ENCODE results near the gene MYO1A. TPM values are rescaled to one million over a fixed set of nuclear protein-coding genes. Genes with fewer than 3 reads are reported as not detected.

The MYO1A gene
- total and polyA plus RNA-seq, 2 experiments from 2014 or later, result 1.5 TPM; not detected in 1

DNA sequence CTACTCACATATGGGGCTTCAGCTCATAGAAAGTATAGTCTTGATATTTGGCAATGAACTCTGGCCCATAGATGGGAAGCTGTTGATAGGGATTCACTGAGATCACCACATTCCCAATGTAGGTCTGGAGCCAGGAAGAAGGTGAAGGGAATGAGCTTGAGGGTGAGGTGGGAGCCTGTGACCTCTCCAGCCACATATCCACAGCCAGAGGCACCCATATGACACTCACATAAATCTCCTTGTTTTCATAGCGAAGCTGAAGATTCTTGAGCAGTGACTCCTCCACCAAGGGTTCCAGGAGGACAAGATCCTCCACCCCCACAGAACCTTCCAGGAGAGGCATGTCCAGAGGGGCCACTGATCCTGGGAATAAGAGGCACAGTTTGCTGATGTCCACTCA, 1.9 kb downstream of the MYO1A start:
- Histone ChIP-seq H3K27me3 (peaks cover 2% of the 10 kb centered on the region), H3K27ac (no peak overlapping the region), H3K9me3 (ENCODE audit: low read depth) (no peaks in the 10 kb centered on the region), H3K4me3 (no peak overlapping the region), H3K36me3 (no peaks in the 10 kb centered on the region), H3K4me1 (ENCODE audit: low read depth) (no peaks in the 10 kb centered on the region)
- TF ChIP-seq, protein P1, sequence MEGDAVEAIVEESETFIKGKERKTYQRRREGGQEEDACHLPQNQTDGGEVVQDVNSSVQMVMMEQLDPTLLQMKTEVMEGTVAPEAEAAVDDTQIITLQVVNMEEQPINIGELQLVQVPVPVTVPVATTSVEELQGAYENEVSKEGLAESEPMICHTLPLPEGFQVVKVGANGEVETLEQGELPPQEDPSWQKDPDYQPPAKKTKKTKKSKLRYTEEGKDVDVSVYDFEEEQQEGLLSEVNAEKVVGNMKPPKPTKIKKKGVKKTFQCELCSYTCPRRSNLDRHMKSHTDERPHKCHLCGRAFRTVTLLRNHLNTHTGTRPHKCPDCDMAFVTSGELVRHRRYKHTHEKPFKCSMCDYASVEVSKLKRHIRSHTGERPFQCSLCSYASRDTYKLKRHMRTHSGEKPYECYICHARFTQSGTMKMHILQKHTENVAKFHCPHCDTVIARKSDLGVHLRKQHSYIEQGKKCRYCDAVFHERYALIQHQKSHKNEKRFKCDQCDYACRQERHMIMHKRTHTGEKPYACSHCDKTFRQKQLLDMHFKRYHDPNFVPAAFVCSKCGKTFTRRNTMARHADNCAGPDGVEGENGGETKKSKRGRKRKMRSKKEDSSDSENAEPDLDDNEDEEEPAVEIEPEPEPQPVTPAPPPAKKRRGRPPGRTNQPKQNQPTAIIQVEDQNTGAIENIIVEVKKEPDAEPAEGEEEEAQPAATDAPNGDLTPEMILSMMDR (IDR thresholded peaks at IDR 0.05; ENCODE audit: low read depth, low read length), result no peak
- no peak for DNase-seq (ENCODE audit: low read depth in 1 of 2, low spot score in 1 of 2)

DNA sequence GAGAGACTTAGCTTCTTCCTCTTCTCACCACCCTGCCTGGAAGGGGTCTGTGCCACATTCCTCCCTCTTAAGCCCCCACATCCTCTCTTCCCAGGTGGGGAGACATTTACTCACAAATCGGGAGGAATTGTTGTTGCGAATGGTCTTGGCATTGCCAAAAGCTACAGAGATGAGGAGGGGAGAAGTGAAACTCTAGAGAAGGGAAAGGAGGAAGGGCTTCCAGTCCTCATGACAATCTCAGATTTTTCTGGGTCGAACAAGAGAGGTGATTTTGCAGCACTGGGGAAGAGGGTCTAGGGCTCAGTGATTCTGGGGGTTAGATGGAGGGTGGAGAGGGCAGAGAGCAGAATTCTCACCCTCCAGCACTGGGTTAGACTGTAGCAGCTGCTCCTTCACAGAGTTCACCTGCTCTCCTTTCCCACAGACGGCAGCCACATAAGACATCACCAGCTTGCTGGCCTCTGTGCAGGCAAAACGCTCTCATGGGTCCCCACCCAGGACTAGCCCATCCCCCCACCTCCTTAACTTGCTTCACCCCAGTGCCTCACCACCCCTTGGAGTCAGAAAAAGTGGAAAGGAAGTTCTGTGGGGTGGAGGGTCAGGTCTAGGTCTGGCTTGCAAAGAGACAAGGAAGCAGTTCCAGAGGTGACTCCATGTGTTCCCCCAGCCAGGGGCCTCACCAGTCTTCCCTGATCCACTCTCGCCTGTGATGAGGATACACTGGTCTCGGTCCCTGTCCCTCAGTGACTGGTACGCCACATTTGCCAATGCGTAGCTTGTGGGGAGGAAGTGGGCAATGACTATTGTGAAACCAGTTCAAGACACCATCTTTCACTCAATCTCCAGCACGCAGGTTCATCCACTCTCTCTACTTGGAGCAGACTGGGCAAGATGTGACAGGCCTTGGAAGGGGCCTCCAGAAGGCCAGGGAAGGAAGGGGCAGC, 2.7 kb downstream of the MYO1A start:
- Histone ChIP-seq H3K27me3 (peaks cover 2% of the 10 kb centered on the region), H3K4me1 (ENCODE audit: low read depth) (no peaks in the 10 kb centered on the region), H3K36me3 (no peaks in the 10 kb centered on the region), H3K27ac (no peak overlapping the region), H3K9me3 (ENCODE audit: low read depth) (no peaks in the 10 kb centered on the region), H3K4me3 (no peak overlapping the region)
- TF ChIP-seq, protein P1 (IDR thresholded peaks at IDR 0.05; ENCODE audit: low read depth, low read length), result no peak
- DNase-seq (ENCODE audit: low read depth in 1 of 2, low spot score in 1 of 2), result no peak

DNA sequence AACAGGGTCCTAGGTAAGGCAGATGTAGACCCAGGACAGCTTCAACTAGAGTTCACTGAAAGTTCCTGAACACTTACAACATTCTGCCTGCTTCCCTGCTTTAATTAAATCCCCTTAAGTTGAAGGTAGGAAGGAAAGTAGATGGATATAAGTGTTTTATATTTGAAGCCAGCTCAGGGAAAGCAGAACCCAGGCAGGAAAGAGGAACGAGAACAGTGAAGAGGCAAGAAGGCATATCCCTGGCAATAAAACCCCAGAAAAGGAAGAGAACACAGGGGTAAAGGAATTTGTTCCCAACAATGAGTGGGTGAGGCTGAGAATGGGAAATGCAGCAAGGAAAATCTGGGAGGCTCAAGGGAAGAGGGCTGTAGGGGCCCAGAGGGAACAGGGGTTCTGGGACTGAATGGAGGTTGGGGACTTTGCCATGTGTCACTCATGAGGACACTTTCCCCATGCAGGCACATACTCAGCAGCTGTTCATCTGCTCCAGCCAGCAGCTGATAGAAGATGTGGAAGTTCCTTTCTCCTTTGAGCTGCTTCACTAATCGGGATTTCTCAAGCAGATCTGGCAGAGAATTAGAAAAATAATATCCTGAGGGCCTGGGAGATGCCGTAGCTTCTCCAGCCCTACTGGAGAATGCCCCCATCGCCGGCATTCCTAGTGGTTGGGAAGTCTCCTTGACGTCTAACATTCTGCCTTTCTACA, 3.7 kb downstream of the MYO1A start:
- H3K4me3 ChIP-seq, result no peak overlapping the region
- H3K36me3 ChIP-seq, result no peaks in the 10 kb centered on the region
- no peak for DNase-seq (ENCODE audit: low read depth in 1 of 2, low spot score in 1 of 2)
- TF ChIP-seq, protein P1 (IDR thresholded peaks at IDR 0.05; ENCODE audit: low read depth, low read length), result no peak
- H3K9me3 ChIP-seq (ENCODE audit: low read depth), result no peaks in the 10 kb centered on the region
- peaks cover 2% of the 10 kb centered on the region for H3K27me3 ChIP-seq
- no peak overlapping the region for H3K27ac ChIP-seq
- no peaks in the 10 kb centered on the region for H3K4me1 ChIP-seq (ENCODE audit: low read depth)

DNA sequence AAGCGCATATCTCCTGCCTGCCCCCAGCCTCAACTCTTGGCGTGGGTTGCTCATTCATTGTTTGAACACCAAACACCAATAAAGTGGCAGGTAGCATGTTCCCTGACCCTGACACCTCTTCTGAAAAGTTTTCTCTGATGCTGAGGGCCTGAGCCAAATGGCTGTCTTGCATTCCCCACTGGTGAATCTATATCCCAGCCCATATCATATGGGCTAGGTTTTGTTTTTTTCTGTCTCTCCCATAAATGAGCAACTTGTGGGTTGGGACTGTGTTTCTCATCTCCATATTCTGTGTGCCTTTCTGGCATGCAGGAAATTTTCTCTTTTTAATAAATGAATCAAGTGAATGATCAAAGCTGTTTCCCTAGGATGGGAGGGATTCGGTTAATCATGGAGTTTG, 5.0 kb downstream of the MYO1A start:
- DNase-seq (ENCODE audit: low read depth in 1 of 2, low spot score in 1 of 2), result no peak
- H3K4me3 ChIP-seq, result no peak overlapping the region
- TF ChIP-seq, protein P1 (IDR thresholded peaks at IDR 0.05; ENCODE audit: low read depth, low read length), result no peak
- H3K4me1 ChIP-seq (ENCODE audit: low read depth), result no peaks in the 10 kb centered on the region
- H3K36me3 ChIP-seq, result no peaks in the 10 kb centered on the region
- H3K27me3 ChIP-seq, result peaks cover 2% of the 10 kb centered on the region
- no peaks in the 10 kb centered on the region for H3K9me3 ChIP-seq (ENCODE audit: low read depth)
- H3K27ac ChIP-seq, result no peak overlapping the region

DNA sequence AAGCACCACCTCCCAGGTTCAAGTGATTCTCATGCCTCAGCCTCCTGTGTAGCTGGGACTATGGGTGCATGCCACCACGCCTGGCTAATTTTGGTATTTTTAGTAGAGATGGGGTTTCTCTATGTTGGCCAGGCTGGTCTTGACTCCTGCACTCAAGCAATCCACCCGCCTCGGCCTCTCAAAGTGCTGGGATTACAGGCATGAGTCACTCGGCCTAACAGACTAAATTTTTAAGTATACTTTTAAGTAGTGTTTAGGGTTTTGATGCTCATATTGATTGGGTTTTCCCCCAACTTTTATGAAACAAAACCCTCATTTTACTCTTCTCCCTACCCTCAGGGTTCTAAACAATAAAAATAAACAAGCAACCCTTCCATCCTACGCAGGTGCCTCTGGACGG, 5.5 kb downstream of the MYO1A start:
- H3K27me3 ChIP-seq, result peaks cover 2% of the 10 kb centered on the region
- DNase-seq (ENCODE audit: low read depth in 1 of 2, low spot score in 1 of 2), result no peak
- H3K27ac ChIP-seq, result no peak overlapping the region
- H3K4me3 ChIP-seq, result no peak overlapping the region
- H3K4me1 ChIP-seq (ENCODE audit: low read depth), result no peaks in the 10 kb centered on the region
- TF ChIP-seq, protein P1 (IDR thresholded peaks at IDR 0.05; ENCODE audit: low read depth, low read length), result no peak
- no peaks in the 10 kb centered on the region for H3K9me3 ChIP-seq (ENCODE audit: low read depth)
- no peaks in the 10 kb centered on the region for H3K36me3 ChIP-seq
